SKM-1 (cell line): Measurements from ENCODE around the gene ATG13.

Source experiments
- DNase-seq: peaks from one replicate; lab custom pipeline; 2025; ENCODE audit not compliant: unreplicated experiment; lab: John Stamatoyannopoulos, UW

Gene ATG13

DNA sequence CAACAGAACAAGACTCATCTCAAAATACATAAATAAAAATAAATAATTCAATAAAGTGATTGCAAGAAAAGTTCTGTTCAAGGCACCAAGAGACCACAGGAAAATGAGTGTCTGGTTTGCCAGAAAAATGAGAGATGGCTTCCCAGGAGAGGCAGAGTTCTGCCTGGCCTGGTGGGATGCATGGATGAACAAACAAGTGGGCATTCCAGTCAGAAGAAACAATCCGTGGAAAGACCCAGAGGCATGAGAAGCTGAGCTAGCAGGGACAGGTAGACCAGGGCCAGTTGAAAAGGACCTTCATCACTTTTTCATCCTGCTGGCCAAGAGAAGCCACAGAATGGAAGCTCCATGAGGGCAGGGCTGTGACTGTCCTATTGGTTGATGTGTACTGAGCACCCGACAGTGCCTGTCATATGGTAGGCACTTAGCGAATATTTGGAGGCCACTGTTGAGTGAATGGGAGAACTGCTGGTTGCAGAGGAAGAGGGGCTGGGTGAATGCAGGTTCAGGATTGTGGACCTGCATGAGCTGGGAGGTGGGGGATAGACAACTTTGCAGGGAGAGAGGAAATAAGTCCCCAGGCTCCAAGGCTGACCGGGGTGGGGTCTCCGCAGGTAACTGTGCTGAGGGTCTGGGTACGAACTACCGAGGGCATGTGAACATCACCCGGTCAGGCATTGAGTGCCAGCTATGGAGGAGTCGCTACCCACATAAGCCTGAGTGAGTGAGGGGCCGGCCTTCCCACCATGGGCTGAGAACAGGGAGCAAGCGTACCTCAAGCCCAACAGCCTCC lies 105.4 kb downstream of the ATG13 start:
- no peak for DNase-seq

DNA sequence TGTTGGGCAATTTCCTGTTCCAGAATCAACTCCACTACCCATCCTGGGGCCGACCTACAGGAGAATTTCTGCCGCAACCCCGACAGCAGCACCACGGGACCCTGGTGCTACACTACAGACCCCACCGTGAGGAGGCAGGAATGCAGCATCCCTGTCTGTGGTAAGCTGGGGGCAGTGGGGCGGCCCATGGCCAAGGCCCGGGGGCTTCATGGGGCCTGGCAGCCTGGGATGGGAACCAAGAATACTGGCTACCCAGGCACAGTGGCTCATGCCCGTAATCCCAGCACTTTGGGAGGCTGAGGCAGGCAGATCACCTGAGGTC lies 106.0 kb downstream of the ATG13 start:
- DNase-seq, result no peak

DNA sequence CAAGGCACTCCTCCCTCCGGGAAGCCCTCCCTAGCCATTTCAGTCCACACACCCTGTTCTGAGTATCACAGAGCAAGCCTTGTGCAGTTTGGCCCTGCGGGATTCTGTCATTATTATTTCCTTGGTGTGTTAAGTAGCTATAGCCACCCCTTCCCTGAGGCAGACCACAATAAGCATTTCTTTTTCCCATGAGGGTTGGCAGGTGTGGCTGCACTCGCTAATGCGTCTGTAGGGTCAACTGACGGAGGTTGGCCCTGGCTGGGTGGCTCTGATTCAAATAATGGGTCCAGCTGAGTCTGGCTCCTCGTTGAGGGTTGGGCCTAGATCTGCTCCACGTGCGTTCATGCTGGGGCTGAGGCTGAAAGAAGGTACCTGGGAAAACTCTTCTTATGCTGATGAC lies 106.7 kb downstream of the ATG13 start:
- DNase-seq, result no peak
